ENCODE data around the gene LCE7A. TPM values are rescaled to one million over a fixed set of nuclear protein-coding genes. Genes with fewer than 3 reads are reported as not detected.

LCE7A gene
- polyA plus RNA-seq, 1 donor (not counting 4 experiments of a cell fraction or from before 2014, with no cell fraction given) = not detected

GRCh38 chr1:152876827-152877226 lies 17.0 kb downstream of the LCE7A start:
- Histone ChIP-seq H3K27ac (ENCODE audit: control insufficient read depth, insufficient read depth, low read length) (no peak overlapping the region), H3K9ac (ENCODE audit: control insufficient read depth, extremely low read depth, insufficient read depth, low read length) (no peak overlapping the region), H3K36me3 (ENCODE audit: control insufficient read depth in 2 of 2, extremely low read depth in 1 of 2, insufficient read depth in 2 of 2, low read length in 2 of 2) (no peaks in the 10 kb centered on the region), H3K4me2 (ENCODE audit: control insufficient read depth, extremely low read depth, insufficient read depth, low read depth, low read length) (no peak overlapping the region), H3K9me1 (ENCODE audit: control insufficient read depth, extremely low read depth, insufficient read depth, low read length) (no peaks in the 10 kb centered on the region), H3K9me3 (ENCODE audit: control insufficient read depth, low read depth, low read length) (no peaks in the 10 kb centered on the region), H2AFZ (ENCODE audit: control insufficient read depth, low read length) (no peak overlapping the region), H4K20me1 (ENCODE audit: control insufficient read depth, extremely low read depth, insufficient read depth, low read length) (no peaks in the 10 kb centered on the region), H3K4me3 (ENCODE audit: control insufficient read depth in 2 of 3, extremely low read depth in 1 of 3, insufficient read depth in 2 of 3, low read depth in 1 of 3, low read length in 3 of 3) (no peak overlapping the region), H3K27me3 (ENCODE audit: control insufficient read depth, extremely low read depth, insufficient read depth, low read length) (no peaks in the 10 kb centered on the region), H3K79me2 (ENCODE audit: control insufficient read depth, insufficient read depth, low read length) (no peaks in the 10 kb centered on the region), H3K4me1 (ENCODE audit: control insufficient read depth, extremely low read depth, insufficient read depth, low read length) (peaks cover 22% of the 10 kb centered on the region)
- dilution Hi-C loops (cut with MboI; ENCODE audit: extremely low pct_ligation_motif_present, low sequenced_read_pairs) = no loop called here
- DNase-seq (ENCODE audit: low read depth, low spot score) (no peak), FAIRE-seq (no peak)
- no peak for TF ChIP-seq CTCF (optimal IDR thresholded peaks at IDR 0.05 in 1 of 3, IDR thresholded peaks at IDR 0.05 in 1 of 3, conservative IDR thresholded peaks at IDR 0.05 in 1 of 3; ENCODE audit: extremely low read depth in 1 of 3, insufficient read depth in 2 of 3, low read length in 3 of 3)
- no peak for TF ChIP-seq EZH2 (IDR thresholded peaks at IDR 0.05; ENCODE audit: low read length)

- no peak for FAIRE-seq
- H3K27ac ChIP-seq (ENCODE audit: control insufficient read depth, insufficient read depth, low read length) = no peak within 1 kb of the TSS
Measured at GRCh38 chr1:152878042-152878441, 18.2 kb downstream of the LCE7A start, which contains the start of gene SMCP. Gene SMCP (plus strand): TSS chr1:152878322. CDS start chr1:152884423, 6,101 bp downstream.

More at GRCh38 chr1:152878042-152878441, 18.2 kb downstream of the LCE7A start, which contains the start of gene SMCP:
- Histone ChIP-seq H3K27me3 (ENCODE audit: control insufficient read depth, extremely low read depth, insufficient read depth, low read length) (no peaks in the 10 kb centered on the region), H3K9me3 (ENCODE audit: control insufficient read depth, low read depth, low read length) (no peaks in the 10 kb centered on the region), H4K20me1 (ENCODE audit: control insufficient read depth, extremely low read depth, insufficient read depth, low read length) (no peaks in the 10 kb centered on the region), H3K4me2 (ENCODE audit: control insufficient read depth, extremely low read depth, insufficient read depth, low read depth, low read length) (no peak within 1 kb of the TSS), H3K4me3 (ENCODE audit: control insufficient read depth in 2 of 3, extremely low read depth in 1 of 3, insufficient read depth in 2 of 3, low read depth in 1 of 3, low read length in 3 of 3) (no peak within 1 kb of the TSS), H3K9me1 (ENCODE audit: control insufficient read depth, extremely low read depth, insufficient read depth, low read length) (no peaks in the 10 kb centered on the region), H3K4me1 (ENCODE audit: control insufficient read depth, extremely low read depth, insufficient read depth, low read length) (peaks cover 22% of the 10 kb centered on the region), H3K79me2 (ENCODE audit: control insufficient read depth, insufficient read depth, low read length) (no peaks in the 10 kb centered on the region), H2AFZ (ENCODE audit: control insufficient read depth, low read length) (no peak within 1 kb of the TSS), H3K36me3 (ENCODE audit: control insufficient read depth in 2 of 2, extremely low read depth in 1 of 2, insufficient read depth in 2 of 2, low read length in 2 of 2) (no peaks in the 10 kb centered on the region), H3K9ac (ENCODE audit: control insufficient read depth, extremely low read depth, insufficient read depth, low read length) (no peak within 1 kb of the TSS)
- DNase-seq (ENCODE audit: low read depth, low spot score) = no peak
- no peak for TF ChIP-seq EZH2 (IDR thresholded peaks at IDR 0.05; ENCODE audit: low read length)
- TF ChIP-seq CTCF (optimal IDR thresholded peaks at IDR 0.05 in 1 of 3, IDR thresholded peaks at IDR 0.05 in 1 of 3, conservative IDR thresholded peaks at IDR 0.05 in 1 of 3; ENCODE audit: extremely low read depth in 1 of 3, insufficient read depth in 2 of 3, low read length in 3 of 3) = peak; percentile 38 to 46 (median 44)
- dilution Hi-C loops (cut with MboI; ENCODE audit: extremely low pct_ligation_motif_present, low sequenced_read_pairs) = no loop called here
